BE2C (cell line): Measurements from ENCODE around the gene BACH2.

Experiments used
- DNase-seq: peaks from one replicate; pipeline ENCODE4 v3.0.0-alpha.2; 2020
- H3K27me3 ChIP-seq: fragments of 250-450 bp; sonication (Bioruptor Pico); 2 replicates; pipeline ENCODE4 v1.5.1; 2020; ENCODE audit warnings: mild to moderate bottlenecking
- H3K36me3 ChIP-seq: fragments of 250-450 bp; sonication (Bioruptor Pico); 2 replicates; pipeline ENCODE4 v1.5.1; 2020; ENCODE audit warnings: mild to moderate bottlenecking
- H3K4me1 ChIP-seq: fragments of 250-450 bp; sonication (Bioruptor Pico); 2 replicates; pipeline ENCODE4 v1.5.1; 2020
- H3K4me3 ChIP-seq: 2 replicates; pipeline ENCODE4 v1.5.1; 2011; ENCODE audit warnings: low read depth, low read length
- H3K9me3 ChIP-seq: fragments of 250-450 bp; sonication (Bioruptor Pico); 2 replicates; pipeline ENCODE4 v1.5.1; 2020
- TF ChIP-seq, protein P1 (sequence below): IDR thresholded peaks from 2 replicates; pipeline ENCODE4 v1.5.1; 2012; ENCODE audit warnings: mild to moderate bottlenecking, low read depth, low read length

The BACH2 gene

DNA sequence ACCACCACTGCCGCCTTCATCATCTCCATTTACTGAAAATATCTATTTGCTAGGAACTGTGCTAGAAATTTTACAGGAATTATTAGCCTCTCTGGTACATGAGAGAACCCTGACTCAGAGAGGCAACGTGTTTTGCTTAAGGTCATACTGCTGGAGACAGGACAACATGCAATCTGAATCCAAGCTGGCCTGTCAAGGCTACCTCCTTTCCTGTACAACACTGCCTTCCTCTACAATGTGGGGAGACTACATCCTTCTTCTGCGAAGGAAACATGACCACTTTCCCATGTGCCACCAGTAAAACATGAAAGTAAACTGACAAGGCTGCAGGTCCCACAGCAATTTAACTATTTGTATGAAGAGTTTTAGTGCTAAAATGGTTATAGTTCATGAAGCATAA is 200.9 kb downstream of the BACH2 start:
- H3K27me3 ChIP-seq: no peaks in the 10 kb centered on the region
- H3K4me3 ChIP-seq: no peak overlapping the region
- no peaks in the 10 kb centered on the region for H3K36me3 ChIP-seq
- H3K9me3 ChIP-seq: no peaks in the 10 kb centered on the region
- DNase-seq: no peak
- H3K4me1 ChIP-seq: no peaks in the 10 kb centered on the region
- TF ChIP-seq, protein P1, sequence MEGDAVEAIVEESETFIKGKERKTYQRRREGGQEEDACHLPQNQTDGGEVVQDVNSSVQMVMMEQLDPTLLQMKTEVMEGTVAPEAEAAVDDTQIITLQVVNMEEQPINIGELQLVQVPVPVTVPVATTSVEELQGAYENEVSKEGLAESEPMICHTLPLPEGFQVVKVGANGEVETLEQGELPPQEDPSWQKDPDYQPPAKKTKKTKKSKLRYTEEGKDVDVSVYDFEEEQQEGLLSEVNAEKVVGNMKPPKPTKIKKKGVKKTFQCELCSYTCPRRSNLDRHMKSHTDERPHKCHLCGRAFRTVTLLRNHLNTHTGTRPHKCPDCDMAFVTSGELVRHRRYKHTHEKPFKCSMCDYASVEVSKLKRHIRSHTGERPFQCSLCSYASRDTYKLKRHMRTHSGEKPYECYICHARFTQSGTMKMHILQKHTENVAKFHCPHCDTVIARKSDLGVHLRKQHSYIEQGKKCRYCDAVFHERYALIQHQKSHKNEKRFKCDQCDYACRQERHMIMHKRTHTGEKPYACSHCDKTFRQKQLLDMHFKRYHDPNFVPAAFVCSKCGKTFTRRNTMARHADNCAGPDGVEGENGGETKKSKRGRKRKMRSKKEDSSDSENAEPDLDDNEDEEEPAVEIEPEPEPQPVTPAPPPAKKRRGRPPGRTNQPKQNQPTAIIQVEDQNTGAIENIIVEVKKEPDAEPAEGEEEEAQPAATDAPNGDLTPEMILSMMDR: no peak

DNA sequence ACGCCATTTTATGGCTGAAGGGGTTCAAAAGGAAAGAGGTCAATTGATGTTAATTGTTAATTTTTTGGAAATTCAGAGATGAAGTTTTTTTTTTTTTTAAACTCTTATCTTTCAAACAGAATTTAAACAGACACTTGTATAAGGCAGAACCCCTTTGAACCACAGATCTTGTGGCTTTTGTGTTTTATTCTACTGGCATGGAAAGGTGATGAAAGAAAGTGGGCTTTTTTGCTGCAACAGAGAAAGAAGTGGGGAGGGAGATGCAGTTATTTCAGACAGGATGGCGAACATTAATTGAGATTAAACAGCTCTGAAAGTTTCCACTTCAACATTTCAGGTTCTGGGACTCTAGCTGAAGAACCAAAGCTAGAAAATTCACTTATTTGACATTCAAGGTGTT is 201.5 kb downstream of the BACH2 start:
- Histone ChIP-seq H3K36me3 (no peaks in the 10 kb centered on the region), H3K9me3 (no peaks in the 10 kb centered on the region), H3K4me3 (no peak overlapping the region), H3K27me3 (no peaks in the 10 kb centered on the region), H3K4me1 (no peaks in the 10 kb centered on the region)
- no peak for DNase-seq
- TF ChIP-seq, protein P1: no peak

DNA sequence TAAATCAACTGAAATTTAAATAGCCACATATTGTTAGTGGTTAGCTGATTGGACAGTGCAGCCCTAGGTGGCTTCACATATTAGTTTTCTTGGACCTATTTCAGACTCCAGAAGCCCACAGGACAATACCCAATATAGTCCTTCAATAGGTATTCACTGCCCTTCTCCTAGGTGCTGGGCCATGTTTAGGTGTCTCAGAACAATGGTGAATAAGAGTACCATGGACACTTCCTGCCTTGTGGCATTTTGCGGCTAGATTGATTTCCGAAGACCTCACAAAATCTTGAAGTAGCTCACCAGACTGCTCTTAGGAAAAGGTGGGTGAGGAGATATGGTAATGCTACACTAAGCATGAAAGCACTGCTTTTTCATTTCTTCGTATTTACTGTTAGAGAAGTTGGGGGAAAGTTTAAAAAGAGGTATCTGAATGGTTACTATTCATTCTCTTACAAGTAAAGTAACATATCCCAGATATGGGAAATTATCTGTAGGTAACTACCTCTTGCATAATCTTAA is 203.0 kb downstream of the BACH2 start:
- H3K4me3 ChIP-seq: no peak overlapping the region
- TF ChIP-seq, protein P1: no peak

DNA sequence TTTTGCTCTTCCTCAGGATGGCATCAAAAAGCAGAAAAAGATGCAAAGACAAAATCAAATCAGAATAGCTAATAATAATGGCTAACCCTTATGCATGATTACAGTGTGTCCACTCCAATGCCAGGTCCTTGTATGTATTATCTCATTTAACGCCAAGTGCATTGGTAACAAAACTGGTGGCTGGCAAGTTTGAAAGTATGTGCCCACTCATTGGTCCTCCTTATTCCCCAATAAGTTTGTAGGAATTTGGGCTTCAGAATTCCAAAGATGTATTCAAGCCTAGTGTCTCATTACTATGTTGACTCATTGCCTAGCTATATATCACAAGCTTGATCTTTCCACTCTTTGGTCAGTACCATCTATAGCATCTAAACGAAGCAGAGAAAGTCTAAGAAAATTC is 205.8 kb downstream of the BACH2 start:
- Histone ChIP-seq H3K4me3 (no peak overlapping the region), H3K4me1 (no peaks in the 10 kb centered on the region), H3K27me3 (no peaks in the 10 kb centered on the region), H3K9me3 (no peaks in the 10 kb centered on the region), H3K36me3 (no peaks in the 10 kb centered on the region)
- TF ChIP-seq, protein P1: no peak
- DNase-seq: no peak

More for the DNA sequence above, 203.0 kb downstream of the BACH2 start:
- Histone ChIP-seq H3K36me3 (no peaks in the 10 kb centered on the region), H3K9me3 (no peaks in the 10 kb centered on the region), H3K27me3 (no peaks in the 10 kb centered on the region), H3K4me1 (no peaks in the 10 kb centered on the region)
- no peak for DNase-seq

DNA sequence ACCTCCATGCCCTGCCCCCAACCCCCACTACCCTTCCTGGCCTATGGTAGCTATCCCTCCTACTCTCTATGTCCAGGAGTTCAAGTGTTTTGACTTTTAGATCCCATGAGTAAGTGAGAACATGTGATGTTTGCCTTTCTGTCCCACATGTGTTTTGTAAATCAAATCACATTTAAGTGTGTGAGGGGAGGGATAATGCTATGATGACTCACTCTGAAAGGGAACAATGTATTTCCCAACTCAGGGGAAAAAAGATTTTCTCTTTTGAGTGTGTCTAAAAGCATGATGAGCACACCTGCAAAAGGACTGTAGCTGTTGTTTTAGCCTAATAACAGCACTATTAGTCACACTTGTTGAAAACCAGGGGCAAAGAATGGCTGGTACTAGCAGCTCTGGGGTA is 208.6 kb downstream of the BACH2 start:
- Histone ChIP-seq H3K36me3 (no peaks in the 10 kb centered on the region), H3K4me3 (no peak overlapping the region), H3K4me1 (no peaks in the 10 kb centered on the region), H3K27me3 (no peaks in the 10 kb centered on the region; the same call in 1 of the 2 replicates), H3K9me3 (no peaks in the 10 kb centered on the region)
- DNase-seq: no peak
- TF ChIP-seq, protein P1: no peak

DNA sequence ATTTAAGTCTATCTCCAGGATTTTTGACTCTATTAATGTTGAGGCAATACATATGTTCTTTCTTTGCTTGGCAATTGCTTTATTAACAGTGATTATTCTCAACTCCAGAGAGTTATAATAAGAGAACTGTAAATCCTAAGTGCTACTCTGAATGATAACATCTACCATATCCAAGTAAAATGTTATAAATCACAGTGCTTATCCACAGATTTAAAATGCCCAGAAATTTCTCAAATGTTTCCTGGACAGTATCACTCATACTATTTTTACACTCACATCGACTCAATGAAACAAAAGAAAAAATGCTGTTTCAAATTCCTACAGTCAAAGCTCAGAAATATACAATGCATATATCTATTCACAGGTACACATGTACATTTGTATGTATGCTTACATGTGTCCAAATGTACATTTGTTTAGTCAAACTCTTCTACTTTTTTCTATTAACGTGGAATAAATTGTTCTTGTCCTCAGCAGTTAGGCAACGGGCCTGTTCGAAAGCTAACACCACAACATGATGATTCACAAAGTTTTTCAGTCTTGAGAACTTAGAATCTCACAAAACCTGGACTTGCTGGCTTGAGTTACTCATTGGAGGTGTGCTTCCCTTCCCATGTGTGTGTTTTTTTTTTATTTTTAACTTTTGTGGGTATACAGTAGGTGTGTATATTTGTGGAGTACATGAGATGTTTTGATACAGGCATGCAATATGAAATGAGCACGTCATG is 209.4 kb downstream of the BACH2 start:
- H3K36me3 ChIP-seq: no peaks in the 10 kb centered on the region
- no peaks in the 10 kb centered on the region for H3K4me1 ChIP-seq
- no peaks in the 10 kb centered on the region for H3K9me3 ChIP-seq
- H3K27me3 ChIP-seq: no peaks in the 10 kb centered on the region; the same call in 1 of the 2 replicates
- no peak for DNase-seq
- TF ChIP-seq, protein P1: no peak
- H3K4me3 ChIP-seq: no peak overlapping the region
